IPS-NIHi7 (cell line): ENCODE results near the gene OPRM1.
A peak's percentile ranks its signal among the peaks of the same experiment; 100 is the strongest.
"Not testable (repeated sequence)": the region's sequence is repeated elsewhere in the genome, so short reads cannot be mapped to it uniquely, and the experiment has no call there.

Experiments
- DNase-seq: peaks from one replicate; pipeline ENCODE4 v3.0.0; 2012; ENCODE audit warnings: mixed read lengths; ENCODE audit errors: extremely low spot score

OPRM1 gene

DNA sequence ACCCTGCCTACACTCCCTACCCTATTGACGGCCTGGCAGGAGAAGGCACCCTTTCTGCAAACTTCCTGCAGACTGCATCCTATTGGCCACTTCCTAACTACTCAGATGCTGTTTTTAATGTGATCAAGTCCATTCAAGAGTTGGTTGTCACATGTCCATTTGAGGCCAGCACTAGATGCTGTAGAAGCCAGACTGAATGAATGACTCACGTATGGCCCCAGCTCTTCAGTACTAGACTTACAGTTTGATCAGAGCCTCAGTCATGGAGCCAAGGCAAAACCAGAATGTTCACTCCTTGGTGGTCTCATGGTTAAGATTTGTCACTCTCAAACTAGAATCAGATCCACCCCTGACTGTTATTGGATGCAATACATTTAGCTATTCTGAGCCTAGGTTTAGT is 101.7 kb downstream of the OPRM1 start:
- DNase-seq, result no peak

DNA sequence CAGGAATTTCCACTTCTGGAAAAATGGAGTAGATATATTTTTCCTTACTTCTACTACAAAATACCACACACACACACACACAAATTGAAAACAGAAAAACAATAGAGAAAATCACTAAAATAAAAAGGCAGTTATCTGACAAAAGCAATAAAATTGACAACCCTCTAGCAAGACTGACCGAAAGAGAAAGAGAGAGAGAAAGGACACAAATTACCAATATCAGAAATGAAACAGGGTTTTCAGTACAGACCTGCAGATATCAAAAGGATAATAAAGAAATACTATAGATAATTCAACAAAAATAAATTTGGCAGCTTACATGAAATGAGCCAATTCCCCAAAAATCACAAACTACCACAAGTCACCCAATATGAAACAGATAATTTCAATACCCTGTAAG is 104.7 kb downstream of the OPRM1 start:
- DNase-seq, result no peak

DNA sequence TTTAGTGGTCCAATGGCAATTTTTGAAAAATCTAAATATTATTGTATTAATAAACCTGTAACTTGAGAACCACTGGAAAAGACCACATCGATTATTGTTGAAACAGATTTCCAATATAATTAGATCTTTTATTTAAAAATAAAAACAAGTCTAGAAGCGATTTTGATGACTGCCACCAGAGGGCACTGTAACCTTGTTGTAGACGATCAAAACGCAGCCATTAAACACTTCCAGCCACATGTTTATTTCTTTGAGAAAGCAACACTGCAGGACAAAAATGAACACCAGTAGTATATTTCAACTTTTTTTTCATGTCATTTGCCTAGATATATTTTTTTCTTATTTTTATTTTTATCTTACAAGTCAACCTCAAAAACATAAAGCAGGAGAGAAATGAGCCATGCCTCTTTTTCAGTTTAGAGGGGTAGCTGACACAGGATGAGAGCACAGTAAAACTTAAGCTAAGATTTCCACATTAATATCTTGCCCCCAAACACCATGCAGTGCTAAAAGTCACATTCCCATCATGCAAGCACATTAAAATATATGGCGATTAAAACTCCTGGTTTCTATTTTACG is 115.4 kb downstream of the OPRM1 start:
- DNase-seq, result peak; percentile 22

DNA sequence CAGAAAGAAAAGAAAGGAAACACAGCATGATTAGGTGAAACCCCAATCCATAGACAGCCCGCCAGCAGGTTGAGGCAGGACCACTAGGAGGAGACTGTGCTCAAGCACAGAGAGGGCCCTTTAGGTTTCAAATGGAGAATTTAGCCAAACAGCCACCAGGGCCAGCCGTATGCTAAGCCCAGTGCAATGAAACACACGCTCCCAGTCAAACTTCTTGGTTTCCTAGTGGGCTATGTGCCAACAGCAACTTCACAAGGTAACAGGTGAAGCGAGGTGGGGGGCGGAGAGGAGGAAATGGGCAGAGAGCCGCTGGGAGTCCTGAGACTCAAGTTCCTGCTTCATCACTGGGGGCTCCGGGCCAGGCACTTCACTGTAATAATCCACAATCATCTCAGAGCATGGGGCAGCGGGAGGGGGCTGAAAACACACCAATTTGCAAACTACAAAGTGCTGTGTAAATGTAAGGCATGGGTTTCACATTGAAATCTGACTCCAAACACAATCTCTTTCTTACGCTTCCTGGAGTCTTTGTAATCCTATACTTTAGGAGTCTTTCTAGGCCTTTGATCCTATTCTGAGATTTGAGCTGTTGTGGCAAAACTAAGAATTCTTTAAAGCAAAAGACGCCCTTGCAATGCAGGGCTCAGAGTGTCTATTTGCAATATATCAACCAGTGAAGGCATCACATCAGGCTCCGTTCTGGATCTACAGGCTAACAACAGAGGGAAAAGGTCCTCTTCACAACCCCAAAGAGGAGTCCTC is 117.3 kb downstream of the OPRM1 start:
- DNase-seq, result peak; percentile 65

DNA sequence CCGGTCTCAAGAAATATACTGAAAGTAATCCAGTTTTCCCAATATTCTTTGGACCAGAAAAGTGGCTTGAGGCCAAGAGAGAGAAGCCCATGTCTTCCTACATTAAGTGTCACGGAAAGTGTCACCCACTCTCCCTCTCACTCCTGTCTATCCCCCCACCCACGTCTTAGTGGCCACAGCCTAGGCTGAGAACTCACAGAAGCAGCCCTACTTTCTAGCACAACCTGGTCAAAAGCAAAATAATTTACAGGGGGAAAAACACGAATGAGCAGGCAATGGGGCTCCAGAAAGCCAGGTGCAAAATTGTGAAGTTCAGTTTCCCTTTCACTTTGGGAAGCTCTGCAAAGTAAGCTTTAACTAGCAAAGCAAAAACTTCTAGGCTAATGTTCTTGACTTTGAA is 118.0 kb downstream of the OPRM1 start:
- DNase-seq, result no peak

DNA sequence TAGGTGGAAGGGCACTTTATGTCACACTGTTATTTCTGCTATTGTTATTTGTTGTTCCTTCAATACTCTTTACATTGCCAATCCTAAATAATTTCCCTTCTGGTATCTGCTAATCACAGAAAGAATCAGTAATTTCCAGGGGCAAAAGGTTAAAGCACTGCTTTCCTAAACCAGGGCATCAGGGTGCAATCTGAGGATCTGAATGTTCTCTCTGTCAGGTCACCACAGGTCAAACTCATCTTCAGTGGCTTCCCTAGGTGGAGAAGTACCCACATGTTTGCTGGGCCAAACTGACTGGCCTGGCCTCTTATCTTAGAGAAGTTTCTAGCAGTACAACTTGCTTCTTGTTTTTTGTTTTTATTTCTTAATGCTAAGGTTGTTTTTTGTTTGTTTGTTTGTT is 118.7 kb downstream of the OPRM1 start:
- DNase-seq, result no peak

DNA sequence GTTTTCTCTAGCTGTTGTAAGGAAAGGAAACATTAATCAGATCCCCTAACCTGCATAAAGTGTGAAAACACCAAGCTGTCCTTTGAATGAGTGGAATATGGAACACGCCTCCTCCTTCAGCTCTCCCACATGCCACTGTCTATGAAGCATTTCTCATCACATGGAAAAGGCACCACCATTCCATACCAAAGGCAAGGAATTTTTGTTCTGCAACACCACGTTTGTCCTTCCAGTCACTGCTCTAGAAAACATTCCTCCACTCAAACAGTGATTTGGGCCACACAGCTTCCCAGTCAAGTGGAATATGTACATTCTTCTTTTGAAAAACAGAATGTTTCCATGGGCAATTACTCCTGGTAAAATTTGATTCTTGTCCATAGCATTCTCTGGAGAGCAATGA is 120.1 kb downstream of the OPRM1 start:
- no peak for DNase-seq

DNA sequence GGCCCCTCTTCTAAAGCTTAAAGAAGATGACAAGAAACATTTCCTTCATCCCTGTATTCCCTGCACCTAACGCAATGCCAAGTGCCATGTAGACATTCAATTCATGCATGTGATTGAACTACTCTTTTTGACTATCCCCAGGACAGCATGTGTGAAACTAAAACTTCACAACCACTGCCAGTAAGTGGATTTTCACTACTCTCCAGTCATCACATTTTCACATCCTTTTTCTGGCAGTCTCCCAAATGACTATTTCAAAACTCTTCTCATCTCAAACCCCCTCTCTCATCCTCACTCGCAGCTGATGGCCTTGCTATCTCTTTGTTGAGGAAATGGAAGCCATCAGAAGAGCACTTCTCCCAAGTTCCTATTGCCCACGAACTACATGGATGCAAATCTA is 122.6 kb downstream of the OPRM1 start:
- no peak for DNase-seq

DNA sequence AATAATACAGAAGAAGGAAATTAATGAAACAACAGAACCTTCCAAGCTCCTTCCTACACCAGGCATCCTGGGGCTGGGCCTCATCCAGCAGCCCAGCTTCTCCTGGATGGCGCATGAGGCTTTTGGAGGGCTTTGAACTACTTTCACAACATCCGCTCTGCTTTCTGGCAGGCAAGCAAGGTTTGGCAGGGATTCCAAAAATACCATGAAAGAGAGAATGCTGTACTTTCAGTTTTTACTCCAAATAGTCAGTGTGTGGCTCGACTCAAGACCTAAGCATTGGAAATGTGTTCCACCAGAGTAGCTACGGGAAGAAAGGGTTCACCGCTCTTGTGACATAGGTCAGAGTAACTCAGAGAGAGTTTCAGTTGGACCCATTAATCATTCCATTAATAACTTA is 125.4 kb downstream of the OPRM1 start:
- DNase-seq, result no peak

DNA sequence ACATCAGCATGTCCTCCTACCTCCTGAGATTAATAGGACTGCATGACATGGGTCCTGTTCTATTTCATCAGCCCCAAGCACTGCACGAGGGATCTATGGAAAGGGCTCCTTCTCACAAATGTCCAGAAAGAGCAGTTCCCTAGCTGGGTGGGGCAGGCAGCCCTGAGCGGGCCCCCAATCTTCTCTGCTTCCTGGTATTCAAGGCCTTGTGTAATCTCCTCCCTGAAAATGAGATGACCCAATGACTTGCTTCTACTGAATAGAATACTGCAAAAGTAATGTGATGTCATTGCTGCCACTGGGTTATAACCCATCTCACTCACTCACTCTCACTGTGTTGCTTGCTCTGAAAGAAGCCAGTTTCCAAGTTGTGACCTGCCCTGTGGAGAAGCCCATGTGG is 126.4 kb downstream of the OPRM1 start:
- no peak for DNase-seq

DNA sequence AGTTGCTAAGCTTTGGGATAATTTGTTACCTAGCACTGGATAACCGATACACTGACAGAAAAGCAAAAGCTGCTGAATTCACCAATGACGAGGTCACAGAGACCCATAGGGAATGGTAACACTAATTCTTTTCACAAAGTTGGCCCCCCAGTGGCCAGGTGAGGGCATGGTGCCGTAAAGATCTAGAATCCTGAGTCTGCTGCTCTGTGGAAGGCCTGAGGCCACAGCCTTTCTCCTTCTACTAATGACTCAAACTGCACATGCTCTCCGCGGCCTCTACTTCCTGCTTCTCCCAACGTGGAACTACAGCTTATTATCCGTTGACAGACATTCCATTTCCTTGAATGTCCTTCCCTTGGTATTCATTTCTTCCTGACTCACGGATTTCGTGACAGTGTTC is 127.1 kb downstream of the OPRM1 start:
- peak; percentile 22 for DNase-seq

DNA sequence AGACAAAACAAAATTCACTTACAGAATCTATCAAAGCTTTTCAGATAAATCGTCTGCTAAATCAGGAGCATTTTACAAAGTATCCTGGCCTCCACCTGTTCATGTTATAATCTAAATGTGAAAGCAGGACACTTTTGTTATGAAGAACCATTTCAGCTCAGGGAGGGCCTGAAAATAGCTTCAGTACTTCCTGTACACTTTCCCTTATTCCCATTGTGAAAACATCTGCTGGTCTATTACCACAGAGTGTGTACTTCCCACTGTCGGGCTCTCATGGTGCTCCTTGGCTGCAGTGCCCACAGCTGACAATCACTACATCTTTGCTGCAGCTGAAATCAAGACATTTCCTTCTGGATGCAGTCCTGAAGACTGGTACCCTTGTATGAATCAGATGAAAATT is 128.1 kb downstream of the OPRM1 start:
- DNase-seq, result no peak

DNA sequence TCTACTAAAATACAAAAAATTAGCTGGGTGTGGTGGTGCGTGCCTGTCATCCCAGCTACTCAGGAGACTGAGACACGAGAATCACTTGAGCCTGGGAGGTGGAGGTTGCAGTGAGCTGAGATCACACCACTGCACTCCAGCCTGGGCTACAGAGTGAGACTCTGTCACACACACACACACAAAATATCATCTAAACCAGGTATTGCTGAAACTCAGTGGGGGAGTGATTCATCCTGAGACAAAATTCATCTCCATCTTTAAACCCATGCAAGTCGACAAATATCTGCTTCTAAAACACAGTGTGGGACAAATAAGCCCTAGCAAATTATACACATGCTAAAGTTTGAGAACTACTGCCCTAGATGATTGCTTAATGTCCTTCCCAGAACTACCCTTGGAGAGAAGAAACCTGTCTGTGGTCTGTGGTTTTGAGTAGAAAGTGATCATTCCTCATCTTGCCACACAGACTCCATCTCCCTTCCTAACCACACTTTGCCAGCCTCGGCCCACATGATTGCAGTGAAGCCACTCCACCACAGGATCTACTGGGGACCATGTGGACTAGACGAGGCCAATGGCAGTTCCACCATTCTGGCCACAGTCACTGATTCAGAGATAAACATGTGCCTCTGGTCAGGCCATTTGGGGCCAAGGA is 130.3 kb downstream of the OPRM1 start:
- no peak for DNase-seq

DNA sequence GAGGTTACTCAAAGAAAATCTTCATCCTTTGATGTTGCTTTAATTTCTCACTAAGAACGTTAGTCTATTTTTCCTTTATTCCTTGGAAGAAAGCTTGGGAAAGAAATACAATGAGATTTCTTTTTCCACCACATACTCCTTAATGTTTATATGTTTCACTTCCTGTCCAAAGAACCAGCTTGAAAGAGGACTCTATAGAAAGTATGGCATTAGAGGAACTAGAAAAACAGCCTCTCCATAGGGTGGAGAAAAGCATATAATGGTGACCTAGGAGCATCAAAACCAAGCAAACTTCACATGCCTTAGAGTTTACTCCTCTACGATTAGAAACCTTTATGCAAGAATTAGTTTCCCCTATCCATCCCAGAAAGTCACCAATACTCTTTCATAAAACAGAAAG is 131.1 kb downstream of the OPRM1 start:
- no peak for DNase-seq

DNA sequence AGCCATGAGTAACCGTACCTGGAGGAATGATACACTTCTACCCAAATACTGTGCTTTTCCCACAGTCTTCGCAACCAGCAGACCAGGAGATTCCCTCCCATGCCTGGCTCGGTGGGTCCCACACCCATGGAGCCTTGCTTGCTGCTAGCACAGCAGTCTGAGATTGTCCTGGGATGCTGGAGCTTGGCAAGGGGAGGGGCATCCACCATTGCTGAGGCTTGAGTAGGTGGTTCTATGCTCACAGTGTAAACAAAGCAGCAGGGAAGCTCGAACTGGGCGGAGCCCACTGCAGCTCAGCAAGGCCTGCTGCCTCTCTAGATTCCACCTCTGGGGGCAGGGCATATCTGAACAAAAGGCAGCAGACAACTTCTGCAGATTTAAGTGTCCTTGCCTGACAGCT is 133.4 kb downstream of the OPRM1 start:
- DNase-seq, result not testable (repeated sequence)

DNA sequence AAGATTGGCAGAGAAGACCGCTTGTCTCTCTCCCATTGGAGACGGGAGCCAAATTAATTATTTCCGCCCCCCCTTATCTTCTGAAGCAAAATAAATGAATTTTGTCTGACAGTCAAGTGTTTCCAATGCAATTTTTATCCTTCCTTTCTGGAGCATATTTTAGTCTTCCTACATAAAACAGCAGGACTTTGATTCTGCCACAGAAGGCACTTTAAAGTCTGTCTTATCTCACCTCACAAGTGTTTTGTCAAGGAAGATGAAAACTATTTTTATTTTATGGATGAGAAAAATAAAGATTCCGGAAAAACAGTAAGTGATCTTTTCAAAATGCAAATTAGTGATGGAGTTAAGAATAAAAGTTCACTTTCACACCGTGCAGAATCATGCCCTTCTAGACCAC is 140.4 kb downstream of the OPRM1 start:
- no peak for DNase-seq

DNA sequence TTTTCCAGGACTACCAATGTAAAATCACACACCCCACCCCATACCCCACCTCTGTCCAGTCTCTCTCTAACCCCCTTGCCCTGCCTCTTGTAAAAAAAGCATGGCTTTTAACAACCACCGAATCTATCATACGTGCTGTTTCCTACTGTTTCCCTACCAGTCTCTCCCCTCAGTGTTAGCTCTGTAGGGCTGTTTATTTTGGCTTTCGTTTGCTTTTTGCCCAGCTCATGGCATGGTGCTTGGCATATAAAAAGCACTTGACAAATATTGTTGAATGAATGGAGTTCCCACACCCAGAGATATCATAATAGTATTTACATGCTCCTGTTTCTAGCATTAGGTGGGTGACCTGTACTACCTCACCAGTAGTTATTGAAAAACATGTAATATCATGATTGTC is 148.2 kb downstream of the OPRM1 start:
- DNase-seq, result no peak

DNA sequence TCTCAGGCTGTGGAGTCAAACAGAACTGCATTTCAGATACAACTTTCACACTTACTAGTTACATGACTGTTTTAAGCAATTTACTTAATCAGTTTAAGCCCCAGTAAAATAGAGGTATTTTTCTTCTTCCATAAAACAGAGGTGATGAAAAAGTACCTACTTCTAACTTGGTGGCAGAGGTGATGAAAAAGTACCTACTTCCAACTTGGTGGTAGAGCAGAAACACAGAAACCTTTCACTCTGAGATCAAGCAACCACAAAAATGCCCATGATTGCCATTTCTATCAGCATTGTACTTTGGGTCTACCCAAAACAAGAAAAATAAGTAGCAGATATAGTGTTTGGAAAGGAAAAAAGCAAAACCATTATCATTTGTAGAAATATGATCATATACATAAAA is 148.7 kb downstream of the OPRM1 start:
- no peak for DNase-seq

DNA sequence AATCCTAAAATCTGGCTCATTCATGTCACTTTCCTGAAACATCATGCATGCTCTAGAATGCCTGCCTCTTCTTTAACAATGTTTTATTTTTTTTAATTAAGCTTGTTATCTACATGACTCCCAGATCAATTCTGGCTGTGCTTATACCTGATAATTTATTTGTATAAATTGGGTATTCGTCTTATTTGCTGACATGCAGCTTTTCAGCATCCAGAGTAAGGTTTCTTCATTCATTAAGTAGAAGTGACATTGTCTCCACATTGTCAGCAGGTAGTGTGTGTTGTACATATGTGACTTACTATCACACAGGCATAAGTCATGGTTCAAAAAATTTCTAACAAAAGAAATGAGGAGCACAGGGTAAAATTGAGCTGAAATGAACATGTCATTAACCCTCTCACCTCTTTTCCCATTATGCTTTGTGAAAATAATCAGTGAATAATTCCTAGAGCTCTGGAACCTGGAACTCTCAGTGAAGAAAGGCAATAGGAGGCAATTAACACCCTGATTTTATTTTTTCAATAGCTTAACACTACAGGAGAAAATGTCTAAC is 157.4 kb downstream of the OPRM1 start:
- no peak for DNase-seq

DNA sequence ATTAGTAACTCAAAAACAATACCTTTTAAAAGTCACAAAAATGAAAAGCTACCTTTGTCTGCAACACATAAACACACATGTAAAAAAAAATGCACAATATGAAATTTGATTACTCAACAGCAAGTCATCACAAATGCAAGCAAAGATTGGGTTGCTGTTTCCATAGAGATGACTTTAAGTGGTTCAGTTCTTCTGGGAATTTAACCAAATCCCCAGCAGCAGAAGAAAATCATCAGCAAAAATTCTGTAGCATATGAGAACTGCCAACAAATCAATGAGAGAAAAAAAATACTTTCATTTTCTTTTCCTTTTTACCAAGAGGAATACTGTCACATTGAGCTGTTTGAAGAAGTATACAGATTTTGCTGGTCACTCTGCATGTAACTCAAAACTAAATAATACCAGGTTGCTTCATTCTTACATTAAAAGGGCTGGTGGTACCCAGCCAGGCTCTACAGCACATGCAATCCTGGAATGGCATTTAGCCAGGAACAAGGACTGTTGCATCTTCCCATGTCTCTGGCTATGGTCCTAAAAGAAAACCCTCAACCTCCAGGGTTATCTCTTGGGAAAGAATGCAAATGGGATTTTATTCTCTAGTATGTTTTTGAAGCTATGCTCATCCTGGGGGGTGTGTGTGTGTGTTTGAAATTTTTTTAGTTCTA is 158.3 kb downstream of the OPRM1 start:
- no peak for DNase-seq

DNA sequence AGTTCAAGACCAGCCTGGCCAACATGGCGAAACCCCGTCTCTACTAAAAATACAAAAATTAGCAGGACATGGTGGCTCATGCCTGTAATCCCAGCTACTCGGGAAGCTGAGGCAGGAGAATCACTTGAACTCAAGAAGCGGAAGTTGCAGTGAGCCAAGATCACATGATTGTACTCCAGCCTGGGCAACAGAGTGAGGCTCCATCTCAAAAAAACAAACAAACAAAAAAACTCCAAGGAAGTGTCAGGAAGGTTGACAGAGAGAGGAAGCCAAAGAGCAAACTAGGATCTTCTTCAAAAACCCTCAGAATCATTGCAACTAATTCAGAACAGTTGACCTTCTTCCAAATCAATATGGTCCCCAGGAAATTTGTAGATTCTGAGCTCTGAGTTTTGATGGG is 162.6 kb downstream of the OPRM1 start:
- not testable (repeated sequence) for DNase-seq

DNA sequence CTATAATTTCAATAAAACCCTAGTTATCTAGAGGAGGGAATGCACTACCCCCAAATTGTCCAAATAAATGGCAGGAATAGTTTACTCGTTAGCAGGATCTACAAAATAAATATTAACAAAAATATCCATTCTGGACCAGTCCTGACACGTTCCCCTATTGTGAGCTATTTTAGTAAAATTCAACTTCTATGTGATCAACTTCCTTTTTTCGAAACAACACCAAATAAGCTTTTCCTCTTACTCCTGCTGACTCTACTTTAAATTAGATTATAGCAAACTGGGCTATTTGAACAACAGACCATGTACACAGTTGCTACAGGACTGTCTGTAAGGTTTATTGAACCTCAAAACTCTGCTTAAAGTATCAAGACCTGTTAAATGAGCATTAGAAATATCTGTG is 163.3 kb downstream of the OPRM1 start:
- no peak for DNase-seq

DNA sequence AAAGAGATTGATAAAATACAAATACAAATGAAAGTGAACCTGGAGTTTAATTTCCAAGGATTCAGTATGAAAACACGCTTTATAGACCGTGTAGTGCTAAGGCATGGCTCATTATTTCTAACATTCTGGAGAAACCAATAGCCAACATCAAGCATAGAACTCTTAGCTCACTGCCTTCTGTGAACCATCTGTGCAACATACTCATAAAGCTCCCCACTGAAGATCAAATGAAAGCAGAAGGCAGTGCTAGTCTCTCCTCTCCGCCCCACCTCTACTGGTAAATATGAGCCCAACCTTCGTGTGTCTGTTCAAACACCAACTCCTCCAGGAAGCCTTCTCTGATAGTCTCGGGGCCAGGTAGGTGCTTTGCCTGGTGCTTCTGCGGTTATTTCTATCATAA is 163.9 kb downstream of the OPRM1 start:
- no peak for DNase-seq
